T-helper 22 cell (primary cell): ENCODE measurements around the gene ZCCHC24.

Source experiments
- DNase-seq: peaks from one replicate; pipeline ENCODE4 v3.0.0-alpha.2; 2020; ENCODE audit warnings: low read depth

Gene ZCCHC24

DNA sequence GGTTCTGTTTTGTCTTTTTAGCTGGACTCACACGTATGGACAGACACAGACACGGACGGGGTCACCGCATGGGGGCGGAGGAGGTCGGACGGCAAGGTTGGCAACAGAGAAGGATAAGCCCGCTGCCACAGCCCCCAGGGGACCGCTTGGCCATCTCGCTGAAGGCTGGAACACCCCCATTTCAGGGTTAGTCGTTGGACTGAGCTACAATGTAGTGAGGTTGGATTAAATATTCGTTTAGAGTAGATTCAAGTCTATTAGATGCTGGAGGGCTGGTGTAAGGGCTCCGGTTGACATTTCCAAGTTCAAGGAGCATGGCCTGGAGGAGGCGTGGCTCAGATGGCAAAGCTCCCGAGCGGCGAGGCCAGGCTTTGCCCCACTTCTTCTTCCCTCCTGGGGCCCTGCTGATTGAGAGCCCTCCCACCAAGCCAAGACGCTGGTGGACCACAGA is 62.9 kb downstream of the ZCCHC24 start:
- DNase-seq = no peak

DNA sequence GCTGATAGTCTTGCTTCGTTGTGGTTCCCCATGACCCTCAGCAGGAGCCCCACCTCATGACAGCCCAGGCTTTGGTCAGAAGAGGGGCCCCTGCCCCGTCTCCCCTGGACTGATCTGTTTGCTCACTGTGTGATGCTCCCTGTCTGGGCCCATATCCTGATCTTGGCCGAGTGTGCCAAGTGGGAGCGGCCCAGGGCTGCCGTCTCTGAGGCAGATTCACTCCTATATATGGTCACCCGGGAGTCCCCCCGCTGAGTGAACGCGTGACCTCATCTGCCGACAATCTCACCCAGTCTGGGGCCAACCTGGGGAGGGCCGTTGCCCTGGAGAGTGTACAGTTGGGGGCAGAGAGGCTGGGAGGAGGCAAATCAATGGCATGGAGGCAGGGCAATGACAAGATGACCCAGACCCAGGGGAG is 63.6 kb downstream of the ZCCHC24 start:
- no peak for DNase-seq

DNA sequence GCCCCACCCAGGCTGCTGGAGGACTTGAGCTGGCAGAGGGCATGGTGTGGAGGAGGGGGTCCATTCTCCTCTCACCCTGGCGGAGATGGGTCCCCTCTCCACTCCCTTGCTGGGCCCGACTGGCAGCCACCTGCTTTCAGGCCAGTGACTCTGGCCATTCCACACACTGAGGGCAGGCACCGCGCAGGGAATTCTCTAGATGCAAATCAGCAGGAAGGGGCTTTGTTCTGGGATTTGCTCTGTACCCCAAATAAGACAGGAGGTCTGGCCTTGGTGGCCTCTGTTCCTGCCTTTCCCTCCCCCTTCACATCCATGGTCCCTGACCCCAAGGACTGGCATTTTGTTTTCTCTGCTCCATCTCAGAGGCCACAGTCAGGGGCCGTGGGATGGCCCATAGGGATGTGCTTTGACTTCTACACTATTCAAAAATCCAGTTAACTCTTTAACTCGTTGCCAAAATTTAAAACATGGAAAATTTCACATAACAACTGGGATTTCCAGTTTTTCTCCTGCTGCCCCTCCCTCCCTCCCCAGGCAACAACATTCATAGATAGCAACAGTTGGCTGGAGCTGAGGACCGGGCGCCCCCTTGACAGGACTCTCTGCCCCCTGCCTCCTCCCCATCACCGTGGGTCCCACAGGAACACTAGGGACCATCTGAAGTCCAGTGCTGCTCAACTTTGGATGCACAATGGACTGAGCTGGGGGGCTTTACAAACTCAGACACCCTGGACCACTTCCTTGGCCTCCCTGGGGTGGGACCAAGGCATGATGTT is 64.3 kb downstream of the ZCCHC24 start:
- DNase-seq = no peak

DNA sequence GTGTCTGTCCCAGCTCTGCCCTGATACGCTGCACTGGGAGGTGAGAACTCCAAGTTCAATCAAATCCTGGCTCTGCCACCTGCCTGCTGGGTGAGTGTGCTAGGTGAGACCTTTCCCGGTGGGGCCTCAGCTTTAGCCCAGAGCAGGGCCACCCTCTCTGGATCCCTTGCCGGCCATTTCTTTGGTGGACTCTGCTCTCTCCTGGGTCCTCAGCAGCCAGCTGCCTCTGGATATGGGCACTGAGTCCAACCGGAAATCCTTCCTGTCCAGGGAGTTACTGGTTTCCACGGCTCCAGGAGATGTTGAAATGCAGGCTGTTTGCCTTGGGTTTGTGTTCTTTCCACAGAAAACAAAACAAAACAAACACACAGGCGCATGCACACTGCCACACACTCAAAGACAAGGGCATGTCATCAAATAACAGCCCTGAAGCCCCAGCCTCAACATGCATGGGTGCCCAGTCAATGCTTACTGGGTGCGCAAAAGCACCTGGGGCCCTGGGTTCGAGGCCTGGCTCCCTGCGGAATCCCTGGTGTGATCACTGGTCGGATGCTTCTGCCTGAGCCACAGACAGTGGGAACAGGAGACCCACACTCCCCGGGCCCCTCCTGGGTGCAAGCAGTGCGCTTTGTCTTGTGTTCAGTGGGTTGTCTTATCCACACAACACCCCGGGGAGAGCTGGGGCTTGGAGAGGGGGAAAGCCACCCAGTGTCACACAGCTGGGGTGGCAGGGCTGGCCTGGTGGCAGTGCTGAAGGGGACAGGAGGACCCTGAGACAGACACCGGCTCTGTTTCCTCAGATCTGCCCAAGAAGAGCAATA is 65.1 kb downstream of the ZCCHC24 start:
- no peak for DNase-seq

DNA sequence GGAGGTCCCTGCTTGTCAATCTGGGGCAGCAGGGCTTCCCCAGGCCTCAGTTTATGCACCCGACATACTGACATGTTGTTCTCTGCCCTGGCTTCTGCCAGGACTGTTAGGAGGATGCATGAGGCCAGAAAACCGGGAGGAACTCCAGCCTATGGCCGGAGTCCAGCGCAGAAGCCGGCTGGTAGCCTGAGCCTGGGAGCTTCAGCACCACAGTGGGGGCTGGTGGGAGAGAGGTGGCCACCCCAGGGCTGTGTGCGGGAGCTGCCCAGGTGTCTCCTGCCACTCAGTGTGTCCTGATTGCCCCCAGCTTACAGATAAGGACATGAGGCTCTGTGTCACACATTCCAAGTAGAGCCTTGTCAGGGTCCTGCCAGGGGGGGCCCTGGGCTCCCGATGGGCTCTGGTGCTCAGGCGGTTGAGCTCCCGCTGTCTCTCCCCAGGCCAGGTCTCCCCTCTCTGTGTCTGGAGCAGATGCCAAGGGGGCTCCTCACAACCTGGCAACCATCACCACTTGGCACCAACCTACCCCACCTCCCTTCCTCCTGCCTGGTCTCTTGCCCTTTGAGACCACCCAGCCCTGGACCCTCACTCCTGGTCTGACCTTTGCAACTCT is 65.8 kb downstream of the ZCCHC24 start:
- DNase-seq = no peak

DNA sequence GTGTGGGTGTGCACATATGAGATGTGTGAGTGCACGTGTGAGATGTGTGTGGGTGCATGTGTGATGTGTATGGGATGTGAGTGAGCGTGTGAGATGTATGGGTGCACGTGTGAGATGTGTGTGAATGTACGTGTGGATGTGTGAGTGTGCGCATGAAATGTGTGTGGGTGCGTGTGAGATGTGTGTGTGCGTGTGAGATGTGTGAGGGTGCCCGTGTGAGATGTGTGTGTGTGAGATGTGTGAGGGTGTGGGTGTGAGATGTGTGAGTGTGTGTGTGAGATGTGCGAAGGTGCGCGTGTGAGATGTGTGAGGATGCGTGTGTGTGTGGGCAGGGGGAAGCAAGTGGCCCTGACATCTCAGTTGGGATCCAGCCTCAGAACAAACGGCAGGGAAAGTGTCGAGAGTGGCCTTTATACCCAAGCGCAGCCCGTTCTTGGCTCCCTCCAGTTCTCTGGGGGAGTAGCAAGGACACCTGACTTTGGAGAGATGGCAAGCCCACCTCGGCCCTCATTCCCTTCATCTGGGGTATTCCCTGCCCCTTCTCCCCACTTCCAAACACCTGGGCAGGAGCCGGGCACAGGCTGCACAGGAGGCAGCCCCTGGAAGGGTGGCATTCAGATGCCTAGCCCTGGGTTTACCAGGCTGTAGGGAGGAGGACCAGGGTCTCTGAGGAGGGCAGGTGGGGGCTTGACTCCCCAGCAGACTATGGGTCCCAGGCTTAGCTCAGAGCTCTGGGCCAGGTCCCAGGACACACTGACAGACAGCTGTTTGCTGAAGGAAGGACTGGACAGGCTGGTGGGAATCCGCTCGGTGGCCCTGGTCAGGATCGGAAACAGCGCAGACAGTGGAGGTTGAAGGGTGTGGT is 66.5 kb downstream of the ZCCHC24 start:
- DNase-seq = no peak

DNA sequence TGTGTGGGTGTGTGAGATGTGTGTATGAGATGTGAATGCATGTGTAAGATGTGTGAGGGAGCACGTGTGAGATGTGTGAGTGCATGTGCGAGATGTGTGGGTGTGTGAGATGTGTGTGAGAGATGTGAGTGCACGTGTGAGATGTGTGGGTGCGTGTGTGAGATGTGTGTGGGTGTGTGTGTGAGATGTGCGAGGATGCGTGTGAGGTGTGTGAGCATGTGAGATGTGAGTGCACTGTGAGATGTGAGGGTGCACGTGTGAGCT is 67.1 kb downstream of the ZCCHC24 start:
- no peak for DNase-seq

DNA sequence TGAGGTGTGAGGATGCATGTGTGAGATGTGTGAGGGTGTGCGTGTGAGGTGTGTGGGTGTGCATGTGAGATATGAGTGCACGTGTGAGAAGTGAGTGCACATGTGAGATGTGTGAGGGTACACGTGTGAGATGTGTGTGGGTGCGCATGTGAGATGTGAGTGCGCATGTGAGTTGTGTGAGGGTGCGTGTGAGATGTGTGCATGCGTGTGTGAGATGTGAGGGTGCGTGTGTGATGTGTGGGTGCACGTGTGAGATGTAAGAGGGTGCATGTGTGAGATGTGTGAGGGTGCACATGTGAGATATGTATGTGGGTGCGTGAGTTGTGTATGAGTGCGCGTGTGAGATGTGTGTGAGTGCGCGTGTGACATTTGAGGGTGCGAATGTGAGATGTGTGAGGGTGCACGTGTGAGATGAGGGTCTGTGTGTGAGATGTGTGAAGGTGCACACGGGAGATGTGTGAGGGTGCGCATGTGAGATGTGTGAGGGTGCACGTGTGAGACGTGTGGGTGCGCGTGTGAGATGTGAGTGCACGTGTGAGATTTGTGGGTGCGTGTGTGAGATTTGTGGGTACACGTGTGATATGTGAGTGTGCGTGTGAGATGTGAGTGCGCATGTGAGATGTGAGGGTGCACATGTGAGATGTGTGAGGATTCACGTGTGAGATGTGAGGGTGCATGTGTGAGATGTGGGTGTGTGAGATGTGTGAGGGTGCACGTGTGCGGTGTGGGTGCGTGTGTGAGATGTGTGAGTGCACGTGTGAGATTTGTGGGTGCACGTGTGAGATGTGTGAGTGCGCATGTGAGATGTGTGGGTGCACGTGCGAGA is 67.7 kb downstream of the ZCCHC24 start:
- no peak for DNase-seq

DNA sequence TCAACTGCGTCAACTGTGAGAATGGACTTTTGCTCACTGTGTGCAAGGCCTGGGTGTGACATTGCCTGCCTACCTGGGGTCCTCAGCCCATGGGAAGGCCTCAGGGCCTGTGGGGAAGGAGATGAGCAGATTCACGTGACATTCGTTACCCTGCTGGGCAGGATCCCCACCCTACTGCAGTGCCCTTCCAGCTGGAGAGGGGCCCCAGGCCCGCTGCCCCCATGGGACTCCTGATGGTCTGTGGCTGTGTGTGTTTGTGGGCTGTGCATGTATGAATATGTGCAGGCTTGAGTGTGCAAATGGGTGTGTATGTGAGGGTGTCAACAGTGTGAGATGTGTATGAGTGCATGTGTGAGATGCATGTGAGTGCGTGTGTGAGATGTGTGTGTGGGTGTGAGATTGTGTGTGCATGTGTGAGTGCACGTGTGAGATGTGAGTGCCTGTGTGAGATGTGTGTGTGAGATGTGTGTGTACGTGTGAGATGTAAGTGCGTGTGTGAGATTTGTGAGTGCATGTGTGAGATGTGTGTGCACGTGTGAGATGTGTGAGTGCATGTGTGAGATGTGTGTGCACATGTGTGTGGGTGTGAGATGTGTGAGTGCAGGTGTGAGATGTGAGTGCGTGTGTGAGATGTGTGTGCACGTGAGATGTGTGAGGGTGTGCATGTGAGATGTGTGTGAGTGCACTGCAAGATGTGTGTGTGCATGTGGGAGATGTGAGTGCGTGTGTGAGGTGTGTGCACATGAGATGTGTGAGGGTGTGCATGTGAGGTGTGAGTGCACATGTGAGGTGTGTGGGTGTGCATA is 68.5 kb downstream of the ZCCHC24 start:
- no peak for DNase-seq

DNA sequence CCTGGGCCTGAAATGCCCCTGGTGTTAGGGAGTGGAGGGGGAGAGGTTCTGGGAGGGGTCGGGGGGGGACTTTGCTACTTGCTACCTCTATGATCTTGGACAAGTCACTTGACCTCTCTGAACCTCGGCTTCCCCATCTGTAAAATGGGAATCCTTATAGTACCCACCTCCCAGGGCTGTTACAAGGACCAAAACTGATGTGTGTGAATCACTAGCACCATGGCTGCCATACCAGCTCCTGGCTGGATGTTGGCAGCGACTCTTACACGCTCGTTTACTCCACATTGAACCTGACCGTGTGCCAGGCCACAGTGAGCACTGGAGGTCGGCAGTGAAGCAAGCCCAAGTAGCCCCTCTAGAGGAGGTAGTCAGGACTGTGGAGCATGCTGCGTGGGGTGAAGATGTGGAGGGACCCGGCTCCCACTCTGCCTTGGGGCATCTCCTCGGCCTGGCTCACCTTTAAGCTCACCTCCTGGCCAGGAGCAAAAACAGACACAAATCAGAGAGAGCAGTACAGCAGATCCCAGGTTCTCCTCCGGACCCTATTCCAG is 69.3 kb downstream of the ZCCHC24 start:
- no peak for DNase-seq

DNA sequence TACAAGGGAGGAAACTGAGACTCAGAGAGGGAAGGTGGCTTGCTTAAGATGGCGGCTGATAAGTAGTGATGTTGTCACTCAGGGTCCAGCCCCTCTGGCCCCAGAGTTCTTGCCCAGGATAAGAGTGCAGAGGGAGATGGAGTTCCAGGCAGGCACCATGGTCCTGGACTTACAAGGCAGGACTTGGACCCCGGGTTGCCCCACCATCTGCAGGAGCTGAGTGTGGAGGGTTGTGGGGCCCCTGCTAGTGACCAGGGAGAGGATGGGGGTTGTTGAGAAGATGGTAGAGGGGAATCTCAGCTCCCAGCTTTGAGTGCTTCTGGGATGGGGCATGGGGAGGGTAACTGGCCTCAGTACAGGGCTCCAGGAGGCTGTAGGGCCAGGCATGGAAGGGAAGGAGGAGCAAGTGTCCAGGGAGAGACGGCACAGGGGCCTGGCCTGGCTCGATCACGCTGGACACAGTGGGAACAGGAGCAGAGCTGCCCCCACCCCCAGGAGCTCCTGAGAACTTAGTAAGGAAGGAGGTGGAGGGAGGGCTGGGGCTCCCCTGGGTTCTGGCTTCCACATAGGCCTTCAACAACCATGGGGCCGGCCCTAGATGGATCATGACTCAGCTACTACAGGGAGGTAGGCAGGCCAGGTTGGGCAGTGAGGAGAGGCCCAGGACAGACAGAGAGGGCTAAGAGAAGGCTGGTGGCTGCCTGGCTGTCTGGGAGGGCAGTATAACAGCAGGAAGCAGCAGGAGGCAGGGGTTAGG is 69.9 kb downstream of the ZCCHC24 start:
- no peak for DNase-seq

DNA sequence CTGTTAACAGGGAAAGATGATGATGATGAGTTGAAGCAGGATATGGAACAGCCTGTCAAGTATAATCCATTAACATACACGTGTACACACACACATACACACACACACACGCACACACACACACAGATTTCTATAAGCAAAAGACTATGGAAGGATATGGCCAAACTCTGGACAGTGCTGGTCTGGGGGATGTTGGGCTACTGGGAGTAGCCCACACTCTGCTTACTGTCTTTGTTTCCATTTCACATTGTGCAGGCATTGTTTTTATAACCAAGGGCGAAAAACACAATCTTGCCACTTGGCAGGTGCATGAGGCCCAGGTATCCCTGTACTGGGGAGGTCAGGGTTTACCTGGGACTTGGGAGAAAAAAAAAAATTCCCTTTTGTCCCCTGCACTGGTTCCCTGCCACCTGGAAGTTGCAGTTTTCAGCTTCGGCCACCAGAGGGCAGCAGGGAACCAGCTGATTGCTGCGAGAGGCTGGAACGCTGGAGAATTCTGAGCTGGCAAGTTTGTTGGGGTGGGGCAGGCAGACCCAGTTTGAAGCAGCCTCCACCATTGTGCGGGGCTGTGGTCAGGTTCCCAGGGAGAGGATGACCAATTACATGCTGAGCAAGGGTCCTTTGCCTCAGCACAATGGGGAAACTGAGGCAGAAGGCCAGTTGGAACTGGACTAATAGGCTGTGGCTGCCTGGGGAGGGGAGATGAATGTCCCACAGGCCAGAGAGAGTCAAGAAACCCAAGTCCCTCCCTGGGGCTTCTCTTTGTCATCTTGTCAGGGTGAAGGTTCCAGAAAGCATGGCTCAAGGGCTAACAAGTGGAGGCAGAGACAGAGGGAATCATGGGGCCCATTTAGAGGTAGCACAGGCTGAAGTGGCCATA is 70.9 kb downstream of the ZCCHC24 start:
- peak; percentile 32 for DNase-seq

DNA sequence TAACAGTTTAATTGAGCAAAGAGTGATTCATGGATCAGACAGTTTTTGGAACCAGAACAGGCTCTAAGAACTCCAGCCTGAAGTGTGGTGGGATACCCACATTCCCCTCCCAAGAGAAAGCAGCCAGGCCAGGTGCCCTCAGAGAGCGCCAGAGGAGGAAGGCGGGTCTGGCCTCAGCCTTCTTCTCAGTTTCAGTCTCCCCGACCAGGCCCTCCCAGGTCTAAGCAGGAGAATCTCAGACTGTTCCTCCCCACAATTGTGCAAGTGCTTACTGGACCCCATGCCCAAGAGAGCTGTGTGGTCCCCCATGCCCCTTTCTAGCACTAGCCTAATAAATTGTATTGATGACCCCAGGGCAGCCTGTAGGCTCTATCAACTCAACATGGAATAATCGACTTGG is 72.6 kb downstream of the ZCCHC24 start:
- DNase-seq = no peak

DNA sequence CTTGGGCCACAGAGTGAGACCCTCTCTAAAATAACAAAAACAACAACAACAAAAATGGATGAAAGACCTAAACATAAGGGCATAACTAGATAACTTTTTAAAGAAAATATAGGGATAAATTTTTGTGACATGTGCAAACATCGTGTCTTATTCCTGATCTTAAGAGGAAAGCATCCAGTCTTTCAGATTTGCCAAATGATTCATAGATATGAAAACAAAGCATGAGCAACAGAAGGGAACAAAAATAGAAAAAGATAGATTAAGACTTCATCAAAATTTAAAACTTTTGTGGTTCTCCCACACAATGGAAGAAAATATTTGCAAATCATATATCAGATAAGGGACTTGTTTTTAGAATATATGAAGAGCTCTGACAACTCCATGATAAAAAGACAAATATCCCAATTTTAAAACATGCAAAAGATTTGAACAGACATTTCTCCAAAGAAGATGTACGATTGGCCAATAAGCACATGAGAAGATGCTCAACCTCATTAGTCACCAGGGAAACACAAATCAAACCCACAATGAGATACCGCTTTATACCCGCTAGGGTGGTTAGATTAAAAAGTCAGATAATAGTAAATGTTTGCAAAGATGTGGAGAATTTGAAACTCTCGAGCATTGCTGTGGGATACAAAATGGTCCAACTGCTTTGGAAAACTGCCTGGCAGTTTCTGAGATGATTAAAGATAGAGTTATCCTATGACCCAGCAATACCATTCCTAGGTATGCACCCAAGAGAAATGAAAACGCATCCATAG is 77.8 kb downstream of the ZCCHC24 start:
- DNase-seq = no peak

DNA sequence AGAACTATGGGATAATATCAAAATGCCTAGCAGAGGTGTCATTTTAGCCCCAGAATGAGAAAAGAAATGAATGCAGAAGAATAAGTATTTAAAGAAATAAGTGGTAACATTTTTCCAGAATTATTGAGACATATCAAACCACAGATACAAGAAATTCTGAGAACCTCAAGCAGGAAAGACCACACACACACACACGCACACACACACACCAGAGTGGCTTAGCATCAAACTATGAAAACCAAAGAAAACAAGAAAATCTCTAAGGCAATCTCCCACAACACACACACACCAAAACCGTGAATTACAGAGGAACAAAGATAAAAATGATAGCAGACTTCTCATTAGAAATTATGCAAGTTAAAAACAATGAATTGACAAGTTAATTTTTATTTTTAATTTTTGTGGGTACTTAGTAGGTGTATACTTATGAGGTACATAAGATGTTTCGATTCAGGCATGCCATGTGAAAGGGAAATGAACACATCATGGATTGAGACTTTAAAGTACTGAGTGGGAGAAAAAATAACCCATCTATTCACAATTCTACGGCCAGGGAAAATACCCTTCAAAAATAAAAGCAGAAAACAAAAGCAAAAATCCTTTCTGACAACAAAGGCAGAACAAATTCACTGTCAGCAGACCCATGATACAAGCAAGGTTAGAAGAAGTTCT is 83.6 kb downstream of the ZCCHC24 start:
- no peak for DNase-seq

DNA sequence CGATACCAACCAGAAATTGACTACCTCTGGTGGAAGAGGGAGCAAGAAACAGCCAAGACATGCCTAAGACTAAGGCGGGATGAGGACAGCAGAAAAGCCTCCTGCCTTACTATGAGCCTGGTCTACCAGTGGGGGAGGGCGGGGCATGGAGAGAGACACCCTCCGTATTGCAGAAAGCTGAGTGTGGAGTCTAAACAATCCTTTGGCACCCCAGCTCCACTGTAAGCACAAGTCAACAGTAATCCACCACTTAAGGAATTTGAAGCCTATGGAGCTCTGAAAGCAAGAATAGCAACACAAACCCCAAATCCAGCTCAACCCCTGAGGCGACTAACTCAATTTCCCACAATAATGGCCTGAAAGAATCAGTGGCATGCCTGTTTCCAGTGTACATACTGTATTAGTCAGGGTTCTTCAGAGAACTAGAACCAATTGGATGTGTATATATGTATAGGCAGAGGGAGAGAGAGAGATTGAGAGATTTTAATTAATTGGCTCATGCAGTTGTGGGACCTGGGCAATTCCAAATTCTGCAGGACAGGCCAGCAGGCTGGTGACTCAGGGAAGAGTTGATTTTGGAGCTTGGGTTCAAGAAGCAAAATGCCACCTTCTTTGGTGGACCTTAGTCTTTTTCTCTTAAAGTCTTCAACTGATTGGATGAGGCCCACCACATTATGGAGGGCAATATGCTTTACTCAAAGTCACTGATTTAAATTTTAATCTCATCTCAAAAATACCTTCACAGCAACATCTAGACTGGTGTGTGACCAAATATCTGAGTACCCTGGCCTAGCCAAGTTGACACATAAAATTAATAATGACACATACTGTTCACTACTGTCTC is 84.7 kb downstream of the ZCCHC24 start:
- no peak for DNase-seq
